Amniotic stem cell (primary cell): ENCODE measurements around the gene INTS3.
"Not testable (repeated sequence)": the region's sequence is repeated elsewhere in the genome, so short reads cannot be mapped to it uniquely, and the experiment has no call there.

Experiments
- DNase-seq: peaks from one replicate; lab custom pipeline; 2025; lab: John Stamatoyannopoulos, UW

Gene INTS3

GRCh38 chr1:153752571-153753195 lies 24.8 kb downstream of the INTS3 start:
- no peak for DNase-seq

- DNase-seq = no peak
These were observed 26.4 kb downstream of the INTS3 start for GRCh38 chr1:153754266-153754665.

- no peak for DNase-seq
These were observed 32.6 kb downstream of the INTS3 start for GRCh38 chr1:153760440-153760839.

GRCh38 chr1:153763365-153764225 lies 35.7 kb downstream of the INTS3 start:
- DNase-seq = no peak

- no peak for DNase-seq
These were observed 36.5 kb downstream of the INTS3 start for GRCh38 chr1:153764310-153764709.

- not testable (repeated sequence) for DNase-seq
These were observed 38.8 kb downstream of the INTS3 start for GRCh38 chr1:153766663-153767062.

GRCh38 chr1:153767519-153767918 lies 39.7 kb downstream of the INTS3 start:
- DNase-seq = no peak

- DNase-seq = no peak
These were observed 40.7 kb downstream of the INTS3 start for GRCh38 chr1:153768316-153769181.

GRCh38 chr1:153769221-153769620 lies 41.4 kb downstream of the INTS3 start:
- DNase-seq = no peak

- DNase-seq = no peak
These were observed 42.9 kb downstream of the INTS3 start for GRCh38 chr1:153770797-153771196.

- no peak for DNase-seq
These were observed 43.4 kb downstream of the INTS3 start for GRCh38 chr1:153771261-153771660.

- no peak for DNase-seq
These were observed 44.2 kb downstream of the INTS3 start for GRCh38 chr1:153771841-153772593.

- DNase-seq = no peak
These were observed 45.5 kb downstream of the INTS3 start for GRCh38 chr1:153773096-153773921.

GRCh38 chr1:153774026-153774595 lies 46.3 kb downstream of the INTS3 start:
- no peak for DNase-seq

GRCh38 chr1:153774780-153775457 lies 47.1 kb downstream of the INTS3 start, which contains the start of gene SLC27A3:
Gene SLC27A3, plus strand, starts transcription at chr1:153775407. Its CDS starts 91 bp downstream, at chr1:153775498.
- DNase-seq = no peak

GRCh38 chr1:153775458-153776327 lies 47.8 kb downstream of the INTS3 start:
- DNase-seq = peak; percentile 19

GRCh38 chr1:153776352-153776751 lies 48.5 kb downstream of the INTS3 start:
- no peak for DNase-seq

GRCh38 chr1:153776845-153777370 lies 49.1 kb downstream of the INTS3 start:
- DNase-seq = no peak

- no peak for DNase-seq
These were observed 49.8 kb downstream of the INTS3 start for GRCh38 chr1:153777648-153778047.
